HTR-8/SVneo (cell line): Measurements from ENCODE around the gene AQP7.
"Not testable (repeated sequence)": the region's sequence is repeated elsewhere in the genome, so short reads cannot be mapped to it uniquely, and the experiment has no call there.

Source experiments
- DNase-seq: peaks from one replicate; pipeline ENCODE4 v3.0.0; 2011; ENCODE audit warnings: low spot score, mixed read lengths; ENCODE audit not compliant: insufficient read length
- FAIRE-seq: peaks from 2 replicates; lab custom pipeline; 2011; peaks lifted over from hg19 to GRCh38; lab: Jason Lieb, UNC

The AQP7 gene

GRCh38 chr9:33378121-33378795 lies 24.1 kb downstream of the AQP7 start:
- DNase-seq (no peak), FAIRE-seq (no peak)

- no peak for FAIRE-seq
- DNase-seq: no peak
Measured at GRCh38 chr9:33377089-33377715, 25.2 kb downstream of the AQP7 start.

DNA sequence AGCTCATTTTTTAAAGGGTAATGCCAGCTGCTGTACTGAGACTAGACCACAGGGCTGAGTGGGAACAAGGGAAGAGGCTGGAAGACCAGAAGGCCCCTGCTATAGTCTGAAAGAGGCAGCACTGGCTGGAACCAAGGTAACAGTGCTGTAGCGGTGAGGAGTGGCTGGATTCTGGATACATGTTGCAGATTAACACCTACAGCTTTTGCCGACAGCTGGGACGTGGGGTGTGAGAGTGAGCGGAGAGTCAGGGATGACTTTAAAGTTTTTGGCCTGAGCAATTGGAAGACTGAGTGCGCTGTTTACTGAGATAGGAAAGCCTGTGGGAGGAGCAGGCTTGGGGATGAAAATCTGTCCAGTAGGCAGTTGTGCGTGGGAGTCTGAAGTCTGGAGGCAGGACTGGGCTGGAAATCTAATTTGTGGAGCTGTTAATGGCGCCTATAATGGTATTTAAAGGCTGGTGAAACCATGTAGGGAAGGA lies 26.5 kb downstream of the AQP7 start:
- DNase-seq (no peak), FAIRE-seq (no peak)

DNA sequence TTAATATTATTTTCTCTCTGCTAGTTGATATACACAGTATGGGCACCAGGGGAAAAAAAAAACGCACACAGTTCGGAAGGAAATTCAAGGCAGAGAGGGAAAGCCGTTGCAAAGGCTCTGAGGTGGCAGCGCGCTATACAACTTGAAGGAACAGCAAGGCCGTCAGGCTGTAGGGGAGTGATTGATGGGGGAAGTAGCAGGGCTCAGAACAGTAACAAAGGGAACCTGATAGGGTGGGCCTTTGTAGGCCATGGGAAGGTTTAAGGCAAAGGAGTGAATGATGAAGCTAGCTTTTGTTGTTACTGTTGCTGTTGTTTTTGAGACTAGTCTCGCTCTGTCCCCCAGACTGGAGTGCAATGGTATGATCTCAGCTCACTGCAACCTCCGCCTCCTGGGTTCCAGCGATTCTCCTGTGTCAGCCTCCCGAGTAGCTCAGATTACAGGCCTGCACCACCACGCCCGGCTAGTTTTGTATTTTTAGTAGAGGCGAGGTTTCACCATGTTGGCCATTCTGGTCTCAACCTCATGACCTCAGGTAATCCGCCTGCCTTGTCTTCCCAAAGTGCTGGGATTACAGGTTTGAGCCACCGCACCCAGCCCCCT lies 27.0 kb downstream of the AQP7 start:
- DNase-seq: no peak
- no peak for FAIRE-seq

GRCh38 chr9:33374634-33375237 lies 27.6 kb downstream of the AQP7 start:
- DNase-seq: peak; percentile 59
- FAIRE-seq: no peak

GRCh38 chr9:33374190-33374589 lies 28.2 kb downstream of the AQP7 start:
- no peak for DNase-seq

DNA sequence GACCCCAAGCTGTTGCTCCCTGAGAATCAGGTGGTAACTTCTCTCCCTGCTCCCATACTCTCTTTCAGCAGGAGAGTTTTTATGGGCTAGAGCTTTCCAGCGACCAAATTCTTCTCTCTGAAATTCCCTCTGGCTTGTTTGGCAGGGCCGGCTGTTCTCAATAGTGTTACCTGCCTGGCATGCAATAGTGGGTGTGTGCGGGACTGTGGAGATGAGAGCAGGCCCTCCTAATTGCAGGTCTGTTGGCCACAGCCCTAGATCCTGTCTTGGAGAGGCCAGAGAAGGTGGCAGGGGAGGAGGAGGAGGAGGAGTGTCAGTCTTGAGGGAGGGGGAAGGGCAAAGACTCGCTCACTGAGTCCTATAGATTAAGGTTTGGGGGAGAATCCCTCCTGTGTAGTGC lies 29.5 kb downstream of the AQP7 start:
- DNase-seq (no peak), FAIRE-seq (no peak)

More at GRCh38 chr9:33374190-33374589, 28.2 kb downstream of the AQP7 start:
- no peak for FAIRE-seq

DNA sequence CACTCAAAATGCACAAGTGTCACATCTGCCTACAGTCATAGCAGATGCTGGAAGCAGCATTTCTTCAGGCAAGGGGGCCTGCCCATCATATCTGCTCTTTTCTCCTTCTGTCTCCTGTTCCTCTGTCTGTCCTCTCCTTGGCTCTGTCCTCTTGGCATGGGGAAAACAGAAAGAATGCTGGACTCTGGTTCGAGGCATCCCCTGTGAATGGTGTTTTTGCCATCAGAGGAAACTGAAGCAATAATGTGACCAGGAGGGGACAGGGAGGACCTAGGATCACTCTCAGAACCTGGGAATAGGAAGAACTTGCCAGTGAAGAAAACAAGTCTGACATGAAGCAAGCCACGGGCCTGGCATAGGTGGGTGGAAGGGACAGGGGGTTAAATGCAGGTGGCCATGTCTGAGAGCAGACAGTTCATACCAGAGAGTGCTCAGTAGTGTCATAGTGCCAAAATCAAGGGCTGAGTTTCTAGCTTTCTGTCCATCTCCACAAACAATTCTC lies 35.3 kb downstream of the AQP7 start:
- no peak for FAIRE-seq
- DNase-seq: no peak

DNA sequence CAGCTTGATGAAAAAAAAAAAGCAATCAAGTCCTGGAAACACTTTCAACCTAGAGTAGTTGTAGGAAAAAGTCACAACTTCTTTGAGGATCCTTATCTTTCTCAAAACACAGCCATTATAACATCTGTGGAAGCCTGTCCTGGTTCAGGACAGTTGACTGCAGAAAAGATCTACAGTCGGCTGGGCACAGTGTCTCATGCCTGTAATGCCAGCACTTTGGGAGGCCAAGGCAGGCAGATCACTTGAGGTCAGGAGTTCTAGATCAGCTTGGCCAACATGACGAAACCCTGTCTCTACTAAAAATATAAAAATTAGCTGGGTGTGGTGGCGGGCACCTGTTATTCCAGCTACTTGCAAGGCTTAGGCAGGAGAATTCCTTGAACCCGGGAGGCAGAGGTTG lies 37.6 kb downstream of the AQP7 start:
- DNase-seq, FAIRE-seq: not testable (repeated sequence)

GRCh38 chr9:33364127-33364526 lies 38.2 kb downstream of the AQP7 start:
- no peak for FAIRE-seq
- no peak for DNase-seq

DNA sequence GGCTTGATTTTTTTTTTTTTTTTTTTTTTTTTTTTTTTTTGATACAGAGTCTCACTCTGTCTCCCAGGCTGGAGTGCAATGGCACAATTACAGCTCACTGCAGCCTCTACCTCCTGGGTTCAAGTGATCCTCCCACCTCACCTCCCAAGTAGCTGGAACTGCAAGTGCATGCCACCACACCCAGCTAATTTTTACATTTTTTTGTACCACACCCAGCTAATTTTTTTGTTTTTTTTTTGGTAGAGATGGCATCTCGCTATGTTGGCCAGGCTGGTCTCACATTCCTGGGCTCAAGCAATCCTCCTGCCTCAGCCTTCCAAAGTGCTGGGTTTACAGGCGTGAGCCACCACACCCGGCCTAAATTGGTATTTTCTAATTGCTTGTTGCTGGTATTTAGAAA lies 43.7 kb downstream of the AQP7 start:
- DNase-seq, FAIRE-seq: not testable (repeated sequence)

DNA sequence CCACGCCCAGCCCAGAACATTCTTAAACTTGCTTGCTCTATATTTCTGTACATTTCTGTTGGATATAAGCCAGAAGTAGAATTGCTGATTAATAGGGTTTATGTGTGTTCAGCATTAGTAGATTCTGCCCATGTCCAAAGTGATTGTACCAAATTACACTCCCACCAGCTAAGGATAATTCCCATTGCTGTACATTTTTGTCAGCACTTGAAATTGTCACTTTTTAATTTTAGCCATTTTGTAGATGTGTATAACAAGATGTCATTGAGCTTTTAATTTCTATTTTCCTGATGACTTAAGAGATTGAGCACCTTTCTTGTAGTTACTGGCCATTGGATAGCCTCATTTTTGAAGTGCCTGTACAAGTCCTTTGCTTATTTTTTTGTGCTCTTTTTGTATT lies 46.4 kb downstream of the AQP7 start:
- FAIRE-seq: no peak
- DNase-seq: no peak

GRCh38 chr9:33354651-33355211 lies 47.6 kb downstream of the AQP7 start:
- FAIRE-seq (no peak), DNase-seq (no peak)

- FAIRE-seq: no peak
Measured at GRCh38 chr9:33351547-33351946, 50.8 kb downstream of the AQP7 start.

DNA sequence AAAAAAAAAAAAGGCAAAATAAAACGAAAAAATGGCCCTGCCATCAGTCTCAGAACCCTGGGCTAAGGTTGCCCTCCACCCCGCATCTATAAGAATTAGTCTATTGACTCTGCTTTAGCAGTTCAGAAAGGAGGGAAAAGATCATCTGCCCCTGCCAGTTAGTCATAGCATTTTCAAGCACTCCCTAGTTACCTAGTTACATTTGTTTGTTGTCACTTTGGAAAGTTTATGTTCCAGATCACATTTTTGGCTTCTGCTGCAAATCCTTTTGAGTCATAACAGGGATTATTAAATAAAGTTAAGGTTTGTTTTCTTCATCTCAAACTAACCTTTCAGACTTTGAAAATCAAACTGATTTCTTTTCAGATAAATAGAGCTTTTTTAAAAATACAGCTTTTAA lies 52.1 kb downstream of the AQP7 start:
- FAIRE-seq: no peak
- DNase-seq: no peak

More at GRCh38 chr9:33351547-33351946, 50.8 kb downstream of the AQP7 start:
- no peak for DNase-seq

DNA sequence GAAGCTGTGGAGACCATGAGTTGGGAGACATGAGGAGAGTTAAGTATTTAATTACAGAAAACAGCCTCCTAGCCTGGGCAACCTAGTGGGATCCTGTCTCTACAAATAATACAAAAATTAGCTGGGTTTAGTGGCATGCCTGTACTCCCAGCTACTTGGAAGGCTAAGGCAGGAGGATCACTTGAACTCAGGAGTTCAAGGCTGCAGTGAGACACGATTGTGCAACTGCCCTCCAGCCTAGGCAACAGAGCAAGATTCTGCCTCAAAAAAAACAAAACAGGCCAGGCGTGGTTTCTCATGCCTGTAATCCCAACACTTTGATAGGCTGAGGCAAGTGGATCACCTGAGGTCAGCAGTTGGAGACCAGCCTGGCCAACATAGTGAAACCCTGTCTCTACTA lies 52.6 kb downstream of the AQP7 start:
- FAIRE-seq (no peak), DNase-seq (no peak)

DNA sequence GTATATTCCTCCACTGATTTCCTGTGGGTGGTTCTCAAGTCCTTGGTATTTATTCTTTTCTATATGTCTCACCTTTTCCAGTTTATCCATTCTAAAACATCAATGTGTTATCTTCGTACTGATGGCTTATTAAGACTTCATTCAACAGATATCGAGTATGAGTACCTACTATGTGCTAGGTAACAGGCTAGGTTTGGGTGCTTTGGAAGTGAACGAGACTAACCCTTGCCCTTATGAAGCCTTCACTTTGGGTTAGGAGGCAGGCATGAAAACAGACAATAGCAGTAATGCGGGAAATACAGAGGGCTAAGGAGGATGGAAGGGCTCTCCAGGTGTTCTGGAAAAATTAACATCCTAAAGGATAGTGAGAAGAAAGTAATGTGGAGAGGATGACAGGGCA lies 53.4 kb downstream of the AQP7 start:
- DNase-seq (no peak), FAIRE-seq (no peak)

GRCh38 chr9:33346564-33346963 lies 55.8 kb downstream of the AQP7 start:
- DNase-seq (no peak), FAIRE-seq (no peak)

GRCh38 chr9:33344145-33344544 lies 58.2 kb downstream of the AQP7 start:
- FAIRE-seq (no peak), DNase-seq (no peak)

- DNase-seq: no peak
- FAIRE-seq: no peak
Measured at GRCh38 chr9:33341182-33341581, 61.2 kb downstream of the AQP7 start.

DNA sequence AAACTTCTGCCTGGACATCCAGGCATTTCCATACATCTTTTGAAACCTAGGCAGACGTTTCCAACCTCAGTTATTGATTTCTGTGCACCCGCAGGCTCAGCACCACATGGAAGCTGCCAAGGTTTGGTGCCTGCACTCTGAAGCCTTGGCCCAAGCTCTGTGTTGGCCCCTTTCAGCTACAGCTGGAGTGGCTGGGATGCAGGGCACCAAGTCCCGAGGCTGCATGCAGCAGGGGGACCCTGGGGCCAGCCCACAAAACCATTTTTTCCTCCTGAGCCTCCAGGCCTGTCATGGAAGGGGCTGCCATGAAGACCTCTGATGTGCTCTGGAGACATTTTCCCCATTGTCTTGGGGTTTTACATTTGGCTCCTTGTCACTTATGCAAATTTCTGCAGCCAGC lies 62.2 kb downstream of the AQP7 start:
- DNase-seq: no peak
- FAIRE-seq: no peak
